ENCODE measurements around the gene PPCDC. TPM values are rescaled to one million over a fixed set of nuclear protein-coding genes. Genes with fewer than 3 reads are reported as not detected.

The PPCDC gene
- total RNA-seq, 1 donor from 2014 or later = 19.1 TPM

- Mint-ChIP-seq H3K36me3 (peaks cover 7% of the 10 kb centered on the region), H3K4me1 (ENCODE audit: unreplicated experiment) (peaks cover 28% of the 10 kb centered on the region), H3K27me3 (no peaks in the 10 kb centered on the region), H3K9me3 (peaks cover 6% of the 10 kb centered on the region), H3K4me3 (no peak overlapping the region), H3K27ac (no peak overlapping the region)
- DNase-seq (ENCODE audit: extremely low spot score, unreplicated experiment) = peak; percentile 20
- TF ChIP-seq CTCF (conservative IDR thresholded peaks at IDR 0.05) = no peak
Observed at GRCh38 chr15:75061272-75061671, 37.9 kb downstream of the PPCDC start.

GRCh38 chr15:75062706-75063105 lies 39.3 kb downstream of the PPCDC start:
- TF ChIP-seq CTCF (conservative IDR thresholded peaks at IDR 0.05) = no peak
- peak; percentile 22 for DNase-seq (ENCODE audit: extremely low spot score, unreplicated experiment)
- H3K27me3 Mint-ChIP-seq = no peaks in the 10 kb centered on the region
- H3K4me1 Mint-ChIP-seq (ENCODE audit: unreplicated experiment) = peaks cover 30% of the 10 kb centered on the region
- H3K4me3 Mint-ChIP-seq = no peak overlapping the region
- H3K9me3 Mint-ChIP-seq = peaks cover 9% of the 10 kb centered on the region
- H3K36me3 Mint-ChIP-seq = peaks cover 10% of the 10 kb centered on the region
- H3K27ac Mint-ChIP-seq = no peak overlapping the region

- peak; percentile 29 for DNase-seq (ENCODE audit: extremely low spot score, unreplicated experiment)
- Mint-ChIP-seq H3K27ac (no peak overlapping the region), H3K4me3 (no peak overlapping the region), H3K36me3 (peaks cover 5% of the 10 kb centered on the region), H3K9me3 (peaks cover 6% of the 10 kb centered on the region), H3K27me3 (no peaks in the 10 kb centered on the region), H3K4me1 (ENCODE audit: unreplicated experiment) (peaks cover 23% of the 10 kb centered on the region)
- TF ChIP-seq CTCF (conservative IDR thresholded peaks at IDR 0.05) = no peak
Observed at GRCh38 chr15:75063338-75063737, 39.9 kb downstream of the PPCDC start.

GRCh38 chr15:75063889-75064288 lies 40.5 kb downstream of the PPCDC start:
- no peak for TF ChIP-seq CTCF (conservative IDR thresholded peaks at IDR 0.05)
- Mint-ChIP-seq H3K9me3 (peaks cover 4% of the 10 kb centered on the region), H3K4me1 (ENCODE audit: unreplicated experiment) (peaks cover 20% of the 10 kb centered on the region)

GRCh38 chr15:75064846-75065245 lies 41.5 kb downstream of the PPCDC start:
- peak overlapping the region; percentile 80 for H3K27ac Mint-ChIP-seq
- no peaks in the 10 kb centered on the region for H3K27me3 Mint-ChIP-seq
- peaks cover 3% of the 10 kb centered on the region for H3K36me3 Mint-ChIP-seq
- TF ChIP-seq CTCF (conservative IDR thresholded peaks at IDR 0.05) = no peak
- no peak for DNase-seq (ENCODE audit: extremely low spot score, unreplicated experiment)
- no peak overlapping the region for H3K4me3 Mint-ChIP-seq
- H3K9me3 Mint-ChIP-seq = peaks cover 4% of the 10 kb centered on the region
- peaks cover 24% of the 10 kb centered on the region for H3K4me1 Mint-ChIP-seq (ENCODE audit: unreplicated experiment)

More at GRCh38 chr15:75063889-75064288, 40.5 kb downstream of the PPCDC start:
- H3K4me3 Mint-ChIP-seq = no peak overlapping the region
- H3K27ac Mint-ChIP-seq = no peak overlapping the region
- H3K27me3 Mint-ChIP-seq = no peaks in the 10 kb centered on the region
- H3K36me3 Mint-ChIP-seq = peaks cover 3% of the 10 kb centered on the region
- DNase-seq (ENCODE audit: extremely low spot score, unreplicated experiment) = peak; percentile 45

- Mint-ChIP-seq H3K27me3 (no peaks in the 10 kb centered on the region), H3K4me3 (peak overlapping the region; percentile 24), H3K36me3 (peaks cover 3% of the 10 kb centered on the region), H3K27ac (peak overlapping the region; percentile 80), H3K9me3 (peaks cover 4% of the 10 kb centered on the region), H3K4me1 (ENCODE audit: unreplicated experiment) (peaks cover 25% of the 10 kb centered on the region)
- no peak for TF ChIP-seq CTCF (conservative IDR thresholded peaks at IDR 0.05)
- peak; percentile 51 for DNase-seq (ENCODE audit: extremely low spot score, unreplicated experiment)
Observed at GRCh38 chr15:75065467-75065850, 42.1 kb downstream of the PPCDC start.

Measured in type B pancreatic cell (in vitro differentiated cells).